ENCODE measurements around the gene CLCC1.

CLCC1 gene

DNA sequence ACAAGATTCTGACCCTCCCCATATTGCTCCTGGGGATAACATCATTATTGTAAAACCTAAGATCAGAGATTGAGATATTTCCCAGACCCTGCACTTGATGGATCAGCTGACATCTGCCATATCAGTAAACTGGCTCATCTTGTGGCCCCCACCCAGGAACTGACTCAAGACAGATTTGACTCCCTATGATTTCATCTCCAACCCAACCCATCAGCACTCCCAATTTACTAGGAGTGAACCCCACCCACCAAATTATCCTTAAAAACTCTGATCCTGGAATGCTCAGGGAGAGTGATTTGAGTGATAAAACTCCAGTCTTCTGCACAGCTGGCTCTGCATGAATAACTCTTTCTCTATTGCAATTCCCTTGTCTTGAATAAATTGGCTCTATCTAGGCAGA, 6.1 kb upstream of the CLCC1 start:
- H3K36me3 ChIP-seq (replicated peaks): peaks cover 11% of the 10 kb centered on the region
- no peak overlapping the region for H3K27ac ChIP-seq
- DNase-seq: no peak
- TF ChIP-seq, protein P1, sequence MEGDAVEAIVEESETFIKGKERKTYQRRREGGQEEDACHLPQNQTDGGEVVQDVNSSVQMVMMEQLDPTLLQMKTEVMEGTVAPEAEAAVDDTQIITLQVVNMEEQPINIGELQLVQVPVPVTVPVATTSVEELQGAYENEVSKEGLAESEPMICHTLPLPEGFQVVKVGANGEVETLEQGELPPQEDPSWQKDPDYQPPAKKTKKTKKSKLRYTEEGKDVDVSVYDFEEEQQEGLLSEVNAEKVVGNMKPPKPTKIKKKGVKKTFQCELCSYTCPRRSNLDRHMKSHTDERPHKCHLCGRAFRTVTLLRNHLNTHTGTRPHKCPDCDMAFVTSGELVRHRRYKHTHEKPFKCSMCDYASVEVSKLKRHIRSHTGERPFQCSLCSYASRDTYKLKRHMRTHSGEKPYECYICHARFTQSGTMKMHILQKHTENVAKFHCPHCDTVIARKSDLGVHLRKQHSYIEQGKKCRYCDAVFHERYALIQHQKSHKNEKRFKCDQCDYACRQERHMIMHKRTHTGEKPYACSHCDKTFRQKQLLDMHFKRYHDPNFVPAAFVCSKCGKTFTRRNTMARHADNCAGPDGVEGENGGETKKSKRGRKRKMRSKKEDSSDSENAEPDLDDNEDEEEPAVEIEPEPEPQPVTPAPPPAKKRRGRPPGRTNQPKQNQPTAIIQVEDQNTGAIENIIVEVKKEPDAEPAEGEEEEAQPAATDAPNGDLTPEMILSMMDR (IDR thresholded peaks at IDR 0.05; ENCODE audit: low read depth, low read length, missing control alignments): no peak
- no peak overlapping the region for H3K4me3 ChIP-seq (ENCODE audit: low read depth, low read length)
- H3K27me3 ChIP-seq (replicated peaks): no peaks in the 10 kb centered on the region
- in situ Hi-C loops (cut with HindIII; ENCODE audit: low pct_ligation_motif_present, low sequenced_read_pairs): no loop called here

DNA sequence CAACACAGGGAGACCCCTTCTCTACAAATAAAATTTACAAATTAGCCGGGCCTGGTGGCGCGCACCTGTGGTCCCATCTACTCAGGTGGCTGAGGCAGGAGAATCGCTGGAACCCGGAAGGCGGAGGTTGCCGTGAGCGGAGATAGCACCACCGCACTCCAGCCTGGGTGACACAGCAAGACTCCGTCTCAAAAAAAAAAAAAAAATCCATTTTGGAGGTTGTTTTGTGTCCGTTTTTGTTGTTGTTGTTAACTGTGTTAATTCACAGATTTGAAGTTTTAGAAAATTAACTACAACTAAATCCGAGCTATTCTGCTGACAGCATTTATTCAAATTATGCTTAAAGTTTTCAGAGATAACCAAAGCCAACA, 618 bp downstream of the CLCC1 start:
- in situ Hi-C loops (cut with HindIII; ENCODE audit: low pct_ligation_motif_present, low sequenced_read_pairs): no loop called here
- DNase-seq: no peak
- TF ChIP-seq, protein P1 (IDR thresholded peaks at IDR 0.05; ENCODE audit: low read depth, low read length, missing control alignments): no peak
- H3K27ac ChIP-seq: peak overlapping the region; percentile 88
- peak overlapping the region; percentile 73 for H3K4me3 ChIP-seq (ENCODE audit: low read depth, low read length)
- H3K36me3 ChIP-seq (replicated peaks): no peaks in the 10 kb centered on the region
- no peaks in the 10 kb centered on the region for H3K27me3 ChIP-seq (replicated peaks)

DNA sequence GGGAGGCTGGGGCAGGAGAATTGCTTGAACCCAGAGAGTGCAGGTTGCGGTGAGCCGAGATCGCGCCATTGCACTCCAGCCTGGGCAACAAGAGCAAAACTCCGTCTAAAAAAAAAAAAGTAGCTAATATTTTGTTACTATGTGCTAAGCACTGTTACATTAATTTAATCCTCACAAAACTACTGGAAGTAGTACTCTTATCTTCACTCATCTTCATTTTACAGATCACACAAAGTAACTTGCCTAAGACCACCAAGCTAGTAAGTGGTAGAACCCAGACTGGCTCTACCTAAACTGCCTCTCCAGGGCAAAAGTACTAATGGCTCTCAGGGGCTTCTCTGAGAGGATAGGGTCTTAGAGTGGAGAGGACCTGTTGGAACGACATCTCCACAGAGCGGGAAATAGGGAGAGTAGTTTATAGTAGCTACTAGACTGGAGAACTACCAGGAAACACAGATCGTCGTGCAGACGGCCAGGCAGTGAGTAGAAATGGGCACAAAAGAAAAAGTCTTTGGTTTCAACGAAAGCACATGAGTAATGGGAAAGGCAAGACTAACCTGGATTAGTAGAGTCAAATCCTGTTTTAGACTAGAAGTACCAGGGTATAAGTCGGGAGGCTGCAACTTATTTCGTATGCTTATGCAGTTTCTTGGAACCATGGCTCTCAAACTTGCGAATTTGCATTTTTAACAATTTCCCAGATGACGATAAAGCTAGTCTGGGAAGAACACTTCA, 1.4 kb downstream of the CLCC1 start:
- DNase-seq: no peak
- peak overlapping the region; percentile 88 for H3K27ac ChIP-seq
- TF ChIP-seq, protein P1 (IDR thresholded peaks at IDR 0.05; ENCODE audit: low read depth, low read length, missing control alignments): no peak
- in situ Hi-C loops (cut with HindIII; ENCODE audit: low pct_ligation_motif_present, low sequenced_read_pairs): no loop called here
- H3K36me3 ChIP-seq (replicated peaks): no peaks in the 10 kb centered on the region
- H3K27me3 ChIP-seq (replicated peaks): no peaks in the 10 kb centered on the region
- no peak overlapping the region for H3K4me3 ChIP-seq (ENCODE audit: low read depth, low read length)

DNA sequence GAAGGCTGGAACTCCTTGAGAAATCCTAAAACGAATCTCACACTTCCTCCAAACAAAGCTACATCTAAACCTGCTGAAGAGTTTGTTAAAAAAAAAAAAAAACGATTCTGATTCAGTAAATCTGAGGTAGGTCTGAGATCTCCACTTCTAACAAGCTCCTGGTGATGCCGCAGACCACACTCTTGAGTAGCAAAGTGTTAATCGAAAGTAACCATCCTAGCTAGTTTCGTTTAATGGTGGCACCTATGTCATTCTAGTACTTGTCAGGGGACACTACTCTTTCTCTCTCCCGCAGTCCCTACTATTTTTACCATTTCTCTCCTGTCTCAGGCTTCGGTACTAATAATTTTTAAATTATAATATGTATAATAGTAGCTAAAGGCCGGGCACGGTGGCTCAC, 2.1 kb downstream of the CLCC1 start:
- no peak overlapping the region for H3K27ac ChIP-seq
- TF ChIP-seq, protein P1 (IDR thresholded peaks at IDR 0.05; ENCODE audit: low read depth, low read length, missing control alignments): no peak
- H3K36me3 ChIP-seq (replicated peaks): no peaks in the 10 kb centered on the region
- no peaks in the 10 kb centered on the region for H3K27me3 ChIP-seq (replicated peaks)
- no peak overlapping the region for H3K4me3 ChIP-seq (ENCODE audit: low read depth, low read length)
- DNase-seq: no peak
- in situ Hi-C loops (cut with HindIII; ENCODE audit: low pct_ligation_motif_present, low sequenced_read_pairs): no loop called here

DNA sequence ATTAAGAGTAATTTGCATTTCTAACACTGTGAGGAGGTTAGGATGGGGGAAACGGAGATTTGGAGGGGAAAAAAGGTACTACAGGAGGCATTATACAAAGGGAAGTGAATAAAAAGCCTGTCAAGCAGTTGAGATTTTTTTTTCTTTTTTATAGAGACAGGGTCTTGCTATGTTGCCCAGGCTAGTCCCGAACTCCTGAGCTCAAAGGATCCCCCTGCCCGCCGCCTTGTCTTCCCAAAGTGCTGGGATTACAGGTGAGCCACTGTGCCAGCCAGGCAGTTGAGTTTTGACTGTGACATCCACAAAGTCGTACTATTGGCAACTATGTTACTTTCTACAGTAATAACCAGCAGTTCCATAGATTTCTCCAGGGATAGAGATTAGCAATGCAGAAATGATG, 2.6 kb downstream of the CLCC1 start:
- no peak for DNase-seq
- TF ChIP-seq, protein P1 (IDR thresholded peaks at IDR 0.05; ENCODE audit: low read depth, low read length, missing control alignments): no peak
- in situ Hi-C loops (cut with HindIII; ENCODE audit: low pct_ligation_motif_present, low sequenced_read_pairs): no loop called here
- Histone ChIP-seq H3K27me3 (replicated peaks) (no peaks in the 10 kb centered on the region), H3K36me3 (replicated peaks) (no peaks in the 10 kb centered on the region), H3K27ac (no peak overlapping the region), H3K4me3 (ENCODE audit: low read depth, low read length) (no peak overlapping the region)

DNA sequence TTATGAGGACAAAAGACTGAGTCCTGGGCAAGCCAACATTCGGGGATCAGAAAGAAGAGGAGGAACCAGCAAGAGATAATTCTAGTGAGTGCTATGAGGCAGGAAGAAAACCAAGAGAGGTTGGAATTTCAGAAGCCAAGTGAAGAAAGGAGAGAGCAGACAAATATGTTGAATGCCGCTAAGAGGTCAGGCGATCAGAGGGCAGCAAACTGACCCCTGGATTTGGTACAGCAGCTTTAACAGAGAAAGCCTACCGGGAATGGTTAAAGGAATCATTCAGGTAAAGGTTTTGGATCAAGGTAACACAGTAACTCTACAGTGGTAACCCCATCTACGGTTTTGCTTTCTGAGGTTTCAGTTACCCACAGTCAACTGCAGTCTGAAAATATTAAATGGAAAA, 5.4 kb downstream of the CLCC1 start:
- H3K27me3 ChIP-seq (replicated peaks): no peaks in the 10 kb centered on the region
- in situ Hi-C loops (cut with HindIII; ENCODE audit: low pct_ligation_motif_present, low sequenced_read_pairs): no loop called here
- no peak overlapping the region for H3K4me3 ChIP-seq (ENCODE audit: low read depth, low read length)
- H3K27ac ChIP-seq: no peak overlapping the region
- no peak for DNase-seq
- peaks cover 7% of the 10 kb centered on the region for H3K36me3 ChIP-seq (replicated peaks)
- TF ChIP-seq, protein P1 (IDR thresholded peaks at IDR 0.05; ENCODE audit: low read depth, low read length, missing control alignments): no peak
